Panc1 (cell line): ENCODE results near the gene NOPCHAP1. TPM values are rescaled to one million over a fixed set of nuclear protein-coding genes. Genes with fewer than 3 reads are reported as not detected.

Experiments used
- ATAC-seq: fragments of 200-7000 bp; cut with Tn5 transposase; 2 replicates; pipeline ENCODE4 v1.9.1; 2020; ENCODE audit warnings: mild to moderate bottlenecking, moderate library complexity
- BruUV-seq: library from RNA; stranded (reverse); fragments of 400-500 nt; replicated peaks from 2 replicates; lab custom pipeline; 2021; lab: Mats Ljungman, UMichigan
- CTCF ChIA-PET: fragments of 300-600 bp; sonication (Branson Sonifier 250); formaldehyde crosslinking; loops from one replicate; lab custom pipeline; 2022; ENCODE audit warnings: antibody characterized with exemption; lab: Charles Lee
- POLR2A ChIA-PET: fragments of 300-600 bp; sonication (Branson Sonifier 250); formaldehyde crosslinking; loops from one replicate; lab custom pipeline; 2022; ENCODE audit warnings: antibody characterized with exemption; lab: Charles Lee
- DNase-seq: peaks from one replicate; pipeline ENCODE4 v3.0.0-alpha.2; 2010; ENCODE audit warnings: low read depth, low spot score
- H3K27ac ChIP-seq: 2 replicates; pipeline ENCODE4 v1.5.1; 2011; ENCODE audit warnings: mild to moderate bottlenecking, low read length, inconsistent platforms
- H3K27me3 ChIP-seq: fragments of 200-500 bp; sonication (Bioruptor generic); 2 replicates; pipeline ENCODE4 v1.6.0; 2014; ENCODE audit warnings: low read length, inconsistent platforms; ENCODE audit not compliant: control insufficient read depth, insufficient read depth
- H3K36me3 ChIP-seq: fragments of 200-500 bp; sonication (Bioruptor generic); 2 replicates; pipeline ENCODE4 v1.5.1; 2014; ENCODE audit warnings: inconsistent platforms, mild to moderate bottlenecking, low read length, moderate library complexity; ENCODE audit not compliant: control insufficient read depth, insufficient read depth
- H3K4me1 ChIP-seq: 2 replicates; pipeline ENCODE4 v1.5.1; 2011; ENCODE audit warnings: inconsistent platforms, mild to moderate bottlenecking, low read length, moderate library complexity; ENCODE audit not compliant: control insufficient read depth, insufficient read depth
- H3K4me3 ChIP-seq, 2 experiments: 2 replicates each; pipeline ENCODE4 v1.5.1; 2011 to 2012; ENCODE audit warnings: low read depth in 2 of 2, low read length in 2 of 2, mild to moderate bottlenecking in 2 of 2, inconsistent platforms in 1 of 2, moderate library complexity in 1 of 2
- H3K9me3 ChIP-seq: fragments of 200-500 bp; sonication (Bioruptor generic); 2 replicates; pipeline ENCODE4 v1.5.1; 2014; ENCODE audit warnings: low read depth, mild to moderate bottlenecking, inconsistent platforms, low read length, moderate library complexity; ENCODE audit not compliant: control insufficient read depth, insufficient read depth
- CTCF ChIP-seq: fragments of 450-650 bp; IDR thresholded peaks from 2 replicates; pipeline ENCODE4 v1.5.1; 2017; ENCODE audit warnings: mild to moderate bottlenecking
- POLR2AphosphoS5 ChIP-seq: IDR thresholded peaks from 2 replicates; pipeline ENCODE4 v1.6.1; 2012; ENCODE audit warnings: mild to moderate bottlenecking, low read depth, low read length, moderate library complexity
- REST ChIP-seq, 2 experiments: IDR thresholded peaks; 2 replicates each; pipeline ENCODE4 v1.6.1; 2011 to 2012; ENCODE audit warnings: low read depth in 2 of 2, control low read depth in 1 of 2, low read length in 1 of 2, mild to moderate bottlenecking in 1 of 2, moderate library complexity in 1 of 2; ENCODE audit not compliant: insufficient read depth in 1 of 2
- SIN3A ChIP-seq: IDR thresholded peaks from 2 replicates; pipeline ENCODE4 v1.6.1; 2012; ENCODE audit warnings: low read depth, mild to moderate bottlenecking, low read length, moderate library complexity, borderline replicate concordance; ENCODE audit not compliant: insufficient read depth
- TCF7L2 ChIP-seq: IDR thresholded peaks from 2 replicates; pipeline ENCODE4 v1.6.1; 2011; ENCODE audit warnings: mild to moderate bottlenecking, low read depth, low read length, inconsistent platforms
- in situ Hi-C: cut with HindIII; loops from 2 replicates; pipeline ENCODE4 v1.10.0; 2016; ENCODE audit warnings: low sequenced_read_pairs, low pct_unique_long_range_greater_than_20kb
- intact Hi-C: fragments of 100-400 bp; cut with micrococcal nuclease; formaldehyde crosslinking; loops from one replicate; pipeline ENCODE4 v1.10.0; 2022; ENCODE audit not compliant: unreplicated experiment
- total RNA-seq: library from RNA; stranded (reverse); gene quantifications from one replicate; pipeline ENCODE4 v1.2.1, GENCODE V29; 2021; ENCODE audit not compliant: unreplicated experiment

Gene NOPCHAP1
- total RNA-seq, 1 experiment from 2014 or later = 24.0 TPM

GRCh38 chr12:104985206-104985605 lies 910 bp upstream of the NOPCHAP1 start:
- peak; percentile 56; the same call in 1 of the 2 replicates for ATAC-seq
- in situ Hi-C loops (no loop called here), intact Hi-C loops (no loop called here)
- peaks cover 10% of the 10 kb centered on the region for H3K4me1 ChIP-seq
- DNase-seq = no peak
- CTCF ChIA-PET = no interaction called here
- POLR2A ChIA-PET = interaction anchor here (0.5 kb wide), 1 partner anchor 182 kb away, joined by 3 read pairs; no protein-coding TSS in a partner anchor
- no TSS peak for BruUV-seq
- H3K4me3 ChIP-seq = peak overlapping the region; percentile 74 to 87
- H3K36me3 ChIP-seq = no peaks in the 10 kb centered on the region; the same call in none of the 2 replicates
- H3K27ac ChIP-seq = no peak overlapping the region
- no peak for TF ChIP-seq REST (IDR thresholded peaks at IDR 0.05; ENCODE audit: insufficient read depth in 1 of 2, low read depth in 2 of 2, low read length in 1 of 2)
- peak; percentile 69 for TF ChIP-seq CTCF
- no peaks in the 10 kb centered on the region for H3K27me3 ChIP-seq
- H3K9me3 ChIP-seq = no peaks in the 10 kb centered on the region

GRCh38 chr12:104990950-104991349 lies 4.8 kb downstream of the NOPCHAP1 start:
- in situ Hi-C loops = no loop called here
- Histone ChIP-seq H3K9me3 (no peaks in the 10 kb centered on the region), H3K27ac (no peak overlapping the region), H3K4me1 (peaks cover 10% of the 10 kb centered on the region), H3K36me3 (peaks cover 21% of the 10 kb centered on the region), H3K4me3 (no peak overlapping the region), H3K27me3 (no peaks in the 10 kb centered on the region)
- DNase-seq = no peak
- TF ChIP-seq CTCF = no peak
- no peak for TF ChIP-seq REST (IDR thresholded peaks at IDR 0.05; ENCODE audit: insufficient read depth in 1 of 2, low read depth in 2 of 2, low read length in 1 of 2)
- TF ChIP-seq TCF7L2 = no peak
- TF ChIP-seq SIN3A = no peak
- TF ChIP-seq POLR2AphosphoS5 = no peak
- POLR2A ChIA-PET = no interaction called here
- no TSS peak for BruUV-seq
- intact Hi-C loops = no loop called here
- no peak for ATAC-seq
- CTCF ChIA-PET = no interaction called here
